ENCODE measurements around the gene ZNF511. TPM values are rescaled to one million over a fixed set of nuclear protein-coding genes. Genes with fewer than 3 reads are reported as not detected.

Gene ZNF511
- total and polyA plus RNA-seq, 2 donors (not counting 1 experiment from before 2014, with no cell fraction given) = 30.7 to 45.1 TPM

DNA sequence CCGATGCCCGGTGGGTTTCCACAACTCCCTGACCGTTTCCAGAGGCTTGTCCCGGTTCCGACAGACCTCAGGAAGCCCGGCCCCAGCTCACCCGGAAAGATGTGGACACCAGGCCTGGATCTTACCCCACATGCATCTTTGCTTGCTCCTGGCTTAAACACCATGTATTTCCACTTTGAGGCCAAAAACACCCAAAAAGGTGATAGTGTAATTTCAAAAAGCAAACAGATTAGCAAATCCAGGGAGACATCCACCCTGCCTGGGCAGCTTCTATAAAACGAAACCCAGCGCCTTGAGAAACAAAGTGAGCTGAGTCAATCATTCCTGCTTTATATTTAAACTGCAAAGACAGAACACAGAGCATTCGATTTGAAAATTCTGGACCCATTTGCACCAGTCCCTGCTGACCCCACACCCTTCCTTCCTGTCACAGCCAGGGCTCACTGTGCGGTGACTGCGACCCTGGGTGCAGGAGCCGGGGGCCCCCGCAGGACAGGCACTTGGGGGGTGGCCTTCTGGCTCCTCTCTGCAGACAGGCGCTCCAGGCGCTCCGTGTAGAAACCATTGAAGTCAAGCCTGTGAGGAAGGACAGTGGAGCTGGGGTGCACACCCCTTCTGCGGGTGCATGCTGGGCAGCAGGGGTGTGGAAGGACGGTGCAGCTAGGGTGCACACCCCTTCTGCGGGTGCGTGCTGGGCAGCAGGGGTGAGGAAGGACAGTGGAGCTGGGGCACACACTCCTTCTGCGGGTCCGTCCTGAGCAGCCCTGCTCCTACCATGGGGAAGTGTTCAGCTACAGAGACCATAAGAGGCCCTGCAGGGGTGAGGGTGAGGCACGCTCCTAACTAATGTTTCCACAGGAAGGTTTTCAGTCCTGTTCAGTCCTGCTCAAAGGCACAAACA lies 29.1 kb upstream of the ZNF511 start:
- WGBS (ENCODE audit: insufficient coverage) = 73% methylated on average over 23 of the region's 24 CpGs
- H3K4me2 ChIP-seq (replicated peaks; ENCODE audit: low read depth, low read length, poor library complexity, severe bottlenecking) = peak overlapping the region; percentile 99
- no peaks in the 10 kb centered on the region for H3K9me3 Mint-ChIP-seq (ENCODE audit: insufficient read depth)
- H3K4me1 Mint-ChIP-seq = peaks cover 42% of the 10 kb centered on the region
- H3K27me3 Mint-ChIP-seq = no peaks in the 10 kb centered on the region
- peaks cover 12% of the 10 kb centered on the region for H3K79me2 ChIP-seq (ENCODE audit: control insufficient read depth, insufficient read depth, low read length)
- no peak for DNase-seq
- H4K20me1 ChIP-seq (ENCODE audit: control insufficient read depth, insufficient read depth, low read length, poor library complexity, severe bottlenecking) = peaks cover 7% of the 10 kb centered on the region
- H3K9me3 ChIP-seq (ENCODE audit: control extremely low read depth in 1 of 3, control insufficient read depth in 2 of 3, insufficient read depth in 1 of 3, low read length in 2 of 3) = no peaks in the 10 kb centered on the region
- H3K9ac ChIP-seq (ENCODE audit: low read length) = no peak overlapping the region
- intact Hi-C loops (cut with micrococcal nuclease) = loop anchor here (5.0 to 10.0 kb wide), 2 partner anchors 113 to 135 kb away; partner anchors contain the start of gene MTG1
- no peak for TF ChIP-seq CTCF (IDR thresholded peaks at IDR 0.05)
- TF ChIP-seq EZH2 (IDR thresholded peaks at IDR 0.05; ENCODE audit: borderline replicate concordance, insufficient read depth, low read depth, low read length, poor library complexity, severe bottlenecking) = no peak
- CTCF ChIA-PET = interaction anchor here (1.4 to 3.7 kb wide), 2 partner anchors 28 to 50 kb away, joined by 7 to 21 read pairs; no protein-coding TSS in a partner anchor
- POLR2A ChIA-PET = interaction anchor here (1.3 kb wide), 1 partner anchor 16 kb away, joined by 3 read pairs; no protein-coding TSS in a partner anchor
- ATAC-seq (ENCODE audit: low read depth) = no peak
- H3K36me3 ChIP-seq (replicated peaks in 1 of 2; ENCODE audit: control extremely low read depth in 1 of 2, control insufficient read depth in 1 of 2, extremely low read depth in 1 of 2, insufficient read depth in 2 of 2, low read length in 1 of 2) = peaks cover 0 to 33% of the 10 kb centered on the region in 2 experiments
- peak overlapping the region; percentile 12 to 97 for H3K27ac ChIP-seq (ENCODE audit: low read length in 2 of 2)
- H2AFZ ChIP-seq (ENCODE audit: insufficient read depth, low read depth, low read length, poor library complexity, severe bottlenecking) = no peak overlapping the region
- peak overlapping the region in 1 of 5 experiments; percentile 41 for H3K4me3 ChIP-seq (ENCODE audit: control extremely low read depth in 1 of 5, extremely low read depth in 1 of 5, insufficient read depth in 1 of 5, low read depth in 2 of 5, low read length in 4 of 5)
- H3K4me1 ChIP-seq (ENCODE audit: control insufficient read depth in 2 of 2, insufficient read depth in 2 of 2, low read length in 2 of 2) = peaks cover 43 to 56% of the 10 kb centered on the region in 2 donors
- H3K4me3 Mint-ChIP-seq = peak overlapping the region; percentile 23
- peak overlapping the region; percentile 56 for H3K27ac Mint-ChIP-seq
- H3K27me3 ChIP-seq (replicated peaks in 1 of 4; ENCODE audit: control extremely low read depth in 1 of 4, control insufficient read depth in 3 of 4, insufficient read depth in 4 of 4, low read length in 3 of 4) = no peaks in the 10 kb centered on the region
